KOPT-K1 (cell line): ENCODE results near the gene FERMT3.

Experiments
- H3K27ac ChIP-seq: fragments of 200-600 bp; sonication (generic); 2 replicates; pipeline ENCODE4 v1.5.1; 2016; ENCODE audit warnings: antibody characterized with exemption, mild to moderate bottlenecking, low read depth, low read length; ENCODE audit not compliant: poor library complexity, severe bottlenecking
- H3K36me3 ChIP-seq: fragments of 200-600 bp; sonication (generic); 2 replicates; pipeline ENCODE4 v1.5.1; 2017; ENCODE audit warnings: antibody characterized with exemption, mild to moderate bottlenecking, low read length, moderate library complexity; ENCODE audit not compliant: insufficient read depth
- H3K9me3 ChIP-seq: fragments of 200-600 bp; sonication (generic); 2 replicates; pipeline ENCODE4 v1.5.1; 2017; ENCODE audit warnings: antibody characterized with exemption, low read length, mild to moderate bottlenecking; ENCODE audit not compliant: insufficient read depth, poor library complexity, severe bottlenecking

Gene FERMT3

GRCh38 chr11:64253481-64253880 is 47.0 kb downstream of the FERMT3 start:
- Histone ChIP-seq H3K36me3 (peaks cover 10% of the 10 kb centered on the region; the same call in 1 of the 2 replicates), H3K9me3 (no peaks in the 10 kb centered on the region), H3K27ac (no peak overlapping the region)

DNA sequence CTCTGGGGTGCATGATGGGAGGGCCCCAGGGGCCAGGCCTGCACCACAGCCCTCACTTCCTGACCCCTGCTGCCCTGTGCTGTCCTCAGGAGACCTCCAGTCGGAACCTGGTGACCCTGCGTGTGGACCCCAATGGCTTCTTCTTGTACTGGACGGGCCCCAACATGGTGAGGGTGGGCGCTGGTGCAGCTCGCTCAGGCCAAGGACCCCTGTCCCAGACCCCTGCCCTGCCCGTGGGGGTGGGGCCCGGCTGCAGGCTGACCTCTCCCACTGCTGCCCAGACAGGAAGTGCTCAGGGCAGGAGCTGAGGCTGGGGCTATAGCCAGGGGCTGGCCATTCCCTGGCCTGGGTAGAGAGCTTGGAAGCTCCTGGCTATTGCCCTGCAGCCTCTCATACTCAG is 47.8 kb downstream of the FERMT3 start:
- Histone ChIP-seq H3K36me3 (peaks cover 14% of the 10 kb centered on the region; the same call in 1 of the 2 replicates), H3K9me3 (no peaks in the 10 kb centered on the region), H3K27ac (no peak overlapping the region)

GRCh38 chr11:64255135-64256128 is 48.9 kb downstream of the FERMT3 start:
- Histone ChIP-seq H3K27ac (no peak overlapping the region), H3K36me3 (peaks cover 24% of the 10 kb centered on the region; the same call in 1 of the 2 replicates), H3K9me3 (no peaks in the 10 kb centered on the region)

GRCh38 chr11:64256300-64256699 is 49.8 kb downstream of the FERMT3 start:
- H3K27ac ChIP-seq, result no peak overlapping the region
- no peaks in the 10 kb centered on the region for H3K9me3 ChIP-seq
- H3K36me3 ChIP-seq, result peaks cover 24% of the 10 kb centered on the region; the same call in 1 of the 2 replicates

- Histone ChIP-seq H3K9me3 (no peaks in the 10 kb centered on the region), H3K36me3 (peaks cover 24% of the 10 kb centered on the region; the same call in 1 of the 2 replicates), H3K27ac (no peak overlapping the region)
Measured at GRCh38 chr11:64258356-64258755, 51.8 kb downstream of the FERMT3 start.

GRCh38 chr11:64258946-64259532 is 52.5 kb downstream of the FERMT3 start:
- H3K9me3 ChIP-seq, result no peaks in the 10 kb centered on the region
- no peak overlapping the region for H3K27ac ChIP-seq
- peaks cover 24% of the 10 kb centered on the region; the same call in 1 of the 2 replicates for H3K36me3 ChIP-seq

- Histone ChIP-seq H3K27ac (no peak overlapping the region), H3K36me3 (peaks cover 24% of the 10 kb centered on the region; the same call in 1 of the 2 replicates), H3K9me3 (no peaks in the 10 kb centered on the region)
Measured at GRCh38 chr11:64259533-64260067, 53.1 kb downstream of the FERMT3 start.

GRCh38 chr11:64260147-64260708 is 53.7 kb downstream of the FERMT3 start:
- H3K27ac ChIP-seq, result no peak overlapping the region
- H3K9me3 ChIP-seq, result no peaks in the 10 kb centered on the region
- H3K36me3 ChIP-seq, result peaks cover 24% of the 10 kb centered on the region; the same call in 1 of the 2 replicates

GRCh38 chr11:64261556-64262080 is 55.1 kb downstream of the FERMT3 start:
- H3K36me3 ChIP-seq, result peaks cover 19% of the 10 kb centered on the region; the same call in 1 of the 2 replicates
- H3K27ac ChIP-seq, result no peak overlapping the region
- no peaks in the 10 kb centered on the region for H3K9me3 ChIP-seq

GRCh38 chr11:64262271-64263002 is 55.9 kb downstream of the FERMT3 start:
- Histone ChIP-seq H3K9me3 (no peaks in the 10 kb centered on the region), H3K27ac (no peak overlapping the region), H3K36me3 (peaks cover 18% of the 10 kb centered on the region; the same call in 1 of the 2 replicates)

DNA sequence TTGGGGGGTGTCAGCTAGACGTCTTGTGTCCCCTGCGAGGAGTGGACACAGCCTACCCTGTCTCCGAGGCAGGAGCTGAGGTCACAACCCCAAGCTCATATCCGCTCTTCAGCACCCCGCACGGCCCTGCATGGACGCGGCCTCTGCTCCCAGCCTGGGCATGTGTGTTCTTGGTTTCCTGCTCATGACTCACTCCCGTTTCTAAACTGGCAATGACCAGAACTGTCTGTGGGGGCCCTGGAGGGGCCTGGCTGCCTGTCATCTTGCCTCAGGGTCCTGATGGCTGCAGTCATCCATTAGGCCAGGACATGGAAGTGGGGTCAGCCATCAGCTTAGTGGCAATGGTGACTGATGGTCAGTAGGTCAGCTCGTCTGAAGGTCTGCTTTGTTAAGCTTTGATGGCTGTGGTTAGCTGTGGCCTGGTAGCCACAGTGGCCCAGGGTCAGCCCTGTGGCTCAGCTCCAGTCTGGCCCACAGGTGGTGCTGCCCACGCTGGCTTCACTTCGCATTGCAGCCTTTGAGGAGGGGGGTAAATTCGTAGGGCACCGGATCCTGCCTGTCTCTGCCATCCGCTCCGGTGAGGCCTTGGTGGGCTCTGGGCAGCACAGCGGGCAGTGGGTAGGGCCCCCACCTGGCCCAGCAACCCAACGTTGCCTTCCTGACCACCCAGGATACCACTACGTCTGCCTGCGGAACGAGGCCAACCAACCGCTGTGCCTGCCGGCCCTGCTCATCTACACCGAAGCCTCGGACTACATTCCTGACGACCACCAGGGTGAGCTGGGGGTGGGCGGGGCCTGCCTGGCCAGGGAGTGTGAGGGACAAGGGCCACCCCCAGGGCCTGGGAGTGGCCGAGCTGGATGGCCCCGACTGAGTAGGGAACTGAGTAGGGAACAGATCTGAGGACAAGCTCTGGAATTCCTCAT is 56.8 kb downstream of the FERMT3 start:
- Histone ChIP-seq H3K36me3 (peaks cover 16% of the 10 kb centered on the region; the same call in 1 of the 2 replicates), H3K27ac (no peak overlapping the region), H3K9me3 (no peaks in the 10 kb centered on the region)

- Histone ChIP-seq H3K9me3 (no peaks in the 10 kb centered on the region), H3K27ac (no peak overlapping the region), H3K36me3 (peaks cover 11% of the 10 kb centered on the region; the same call in 1 of the 2 replicates)
Measured at GRCh38 chr11:64263947-64264317, 57.4 kb downstream of the FERMT3 start.

GRCh38 chr11:64264371-64264852 is 57.9 kb downstream of the FERMT3 start:
- Histone ChIP-seq H3K9me3 (no peaks in the 10 kb centered on the region), H3K27ac (no peak overlapping the region), H3K36me3 (peaks cover 9% of the 10 kb centered on the region; the same call in 1 of the 2 replicates)
